Activated CD8-positive, alpha-beta T cell treated with anti-CD3 and anti-CD28 coated beads, Interleukin-2, amount 10 ng/mL, durations not matched to agents 7 days and 5 days (primary cell): Measurements from ENCODE around the gene TERT. TPM values are rescaled to one million over a fixed set of nuclear protein-coding genes. Genes with fewer than 3 reads are reported as not detected.
"Not testable (repeated sequence)": the region's sequence is repeated elsewhere in the genome, so short reads cannot be mapped to it uniquely, and the experiment has no call there.

ENCODE experiments used
- ATAC-seq: fragments of 150-1000 bp; cut with Tn5 transposase; one replicate; pipeline ENCODE4 v1.10.0; 2021; ENCODE audit warnings: moderate library complexity
- CTCF ChIA-PET: fragments of 350-600 bp; sonication (Branson Sonifier 250); formaldehyde crosslinking; loops from one replicate; lab custom pipeline; 2021; ENCODE audit warnings: antibody characterized with exemption; lab: Charles Lee
- POLR2A ChIA-PET: fragments of 350-600 bp; sonication (Branson Sonifier 250); formaldehyde crosslinking; loops from one replicate; lab custom pipeline; 2021; ENCODE audit warnings: antibody characterized with exemption; lab: Charles Lee
- DNase-seq: peaks from one replicate; pipeline ENCODE4 v3.0.0-alpha.2; 2020
- H3K27ac Mint-ChIP-seq: one replicate; pipeline ENCODE4 v1.8.0; 2021; ENCODE audit warnings: mild to moderate bottlenecking, mixed read lengths
- H3K27me3 Mint-ChIP-seq: one replicate; pipeline ENCODE4 v1.8.0; 2021; ENCODE audit warnings: low read depth, mixed read lengths
- H3K36me3 Mint-ChIP-seq: one replicate; pipeline ENCODE4 v1.8.0; 2021; ENCODE audit warnings: low read depth, mixed read lengths
- H3K4me1 Mint-ChIP-seq: one replicate; pipeline ENCODE4 v1.8.0; 2021; ENCODE audit warnings: low read depth, mixed read lengths
- H3K4me3 Mint-ChIP-seq: one replicate; pipeline ENCODE4 v1.8.0; 2021; ENCODE audit warnings: mild to moderate bottlenecking, mixed read lengths
- H3K9me3 Mint-ChIP-seq: one replicate; pipeline ENCODE4 v1.8.0; 2022; ENCODE audit warnings: mixed read lengths; ENCODE audit not compliant: insufficient read depth
- total RNA-seq, 2 experiments: library from RNA; stranded (reverse); gene quantifications; one replicate each; pipeline ENCODE4 v1.2.3, GENCODE V29; 2021

The TERT gene
- total RNA-seq, 2 experiments from 2014 or later: 0.29 to 0.44 TPM

- H3K9me3 Mint-ChIP-seq: peaks cover 1% of the 10 kb centered on the region
- POLR2A ChIA-PET: no interaction called here
- peak overlapping the region; percentile 39 for H3K27ac Mint-ChIP-seq
- no peaks in the 10 kb centered on the region for H3K36me3 Mint-ChIP-seq
- ATAC-seq (no peak), DNase-seq (no peak)
- H3K27me3 Mint-ChIP-seq: peaks cover 25% of the 10 kb centered on the region
- peaks cover 33% of the 10 kb centered on the region for H3K4me1 Mint-ChIP-seq
- no peak overlapping the region for H3K4me3 Mint-ChIP-seq
- CTCF ChIA-PET: no interaction called here
Measured at GRCh38 chr5:1230551-1230950, 64.3 kb downstream of the TERT start.

- no peak for ATAC-seq
- CTCF ChIA-PET: no interaction called here
- H3K36me3 Mint-ChIP-seq: no peaks in the 10 kb centered on the region
- DNase-seq: no peak
- H3K4me1 Mint-ChIP-seq: peaks cover 33% of the 10 kb centered on the region
- H3K9me3 Mint-ChIP-seq: no peaks in the 10 kb centered on the region
- H3K27me3 Mint-ChIP-seq: peaks cover 25% of the 10 kb centered on the region
- H3K4me3 Mint-ChIP-seq: no peak overlapping the region
- H3K27ac Mint-ChIP-seq: no peak overlapping the region
- POLR2A ChIA-PET: interaction anchor here (0.6 to 0.7 kb wide), 2 partner anchors 9 to 175 kb away, joined by 3 read pairs; no protein-coding TSS in a partner anchor
Measured at GRCh38 chr5:1229822-1230221, 65.0 kb downstream of the TERT start.

GRCh38 chr5:1229023-1229422 lies 65.8 kb downstream of the TERT start:
- peak overlapping the region; percentile 47 for H3K27ac Mint-ChIP-seq
- H3K36me3 Mint-ChIP-seq, H3K9me3 Mint-ChIP-seq, CTCF ChIA-PET: not testable (repeated sequence)
- H3K4me3 Mint-ChIP-seq: peak overlapping the region; percentile 29
- peaks cover 33% of the 10 kb centered on the region for H3K4me1 Mint-ChIP-seq
- POLR2A ChIA-PET: interaction anchor here (0.6 to 0.7 kb wide), 2 partner anchors 10 to 175 kb away, joined by 3 read pairs; no protein-coding TSS in a partner anchor
- DNase-seq (peak; percentile 68), ATAC-seq (peak; percentile 70)
- peaks cover 25% of the 10 kb centered on the region for H3K27me3 Mint-ChIP-seq

- no peak for DNase-seq
- H3K4me1 Mint-ChIP-seq: peaks cover 33% of the 10 kb centered on the region
- ChIA-PET CTCF (no interaction called here), POLR2A (no interaction called here)
- no peak overlapping the region for H3K27ac Mint-ChIP-seq
- H3K36me3 Mint-ChIP-seq: no peaks in the 10 kb centered on the region
- no peaks in the 10 kb centered on the region for H3K9me3 Mint-ChIP-seq
- peaks cover 25% of the 10 kb centered on the region for H3K27me3 Mint-ChIP-seq
- ATAC-seq: no peak
- H3K4me3 Mint-ChIP-seq: no peak overlapping the region
Measured at GRCh38 chr5:1228120-1228519, 66.7 kb downstream of the TERT start.

- H3K9me3 Mint-ChIP-seq: no peaks in the 10 kb centered on the region
- peaks cover 25% of the 10 kb centered on the region for H3K27me3 Mint-ChIP-seq
- CTCF ChIA-PET: no interaction called here
Measured at GRCh38 chr5:1227667-1228066, 67.2 kb downstream of the TERT start.

GRCh38 chr5:1226839-1227581 lies 67.9 kb downstream of the TERT start:
- H3K4me3 Mint-ChIP-seq: no peak overlapping the region
- DNase-seq: no peak
- no peak for ATAC-seq
- no peaks in the 10 kb centered on the region for H3K36me3 Mint-ChIP-seq
- H3K27me3 Mint-ChIP-seq: peaks cover 25% of the 10 kb centered on the region
- peaks cover 33% of the 10 kb centered on the region for H3K4me1 Mint-ChIP-seq
- no peak overlapping the region for H3K27ac Mint-ChIP-seq
- ChIA-PET CTCF (no interaction called here), POLR2A (no interaction called here)
- no peaks in the 10 kb centered on the region for H3K9me3 Mint-ChIP-seq

More at GRCh38 chr5:1227667-1228066, 67.2 kb downstream of the TERT start:
- POLR2A ChIA-PET: no interaction called here
- Mint-ChIP-seq H3K27ac (no peak overlapping the region), H3K36me3 (no peaks in the 10 kb centered on the region), H3K4me1 (peaks cover 33% of the 10 kb centered on the region), H3K4me3 (no peak overlapping the region)
- ATAC-seq (no peak), DNase-seq (no peak)

GRCh38 chr5:1226231-1226630 lies 68.6 kb downstream of the TERT start:
- Mint-ChIP-seq H3K27me3 (peaks cover 25% of the 10 kb centered on the region), H3K36me3 (no peaks in the 10 kb centered on the region), H3K4me3 (no peak overlapping the region), H3K9me3 (no peaks in the 10 kb centered on the region), H3K4me1 (peaks cover 33% of the 10 kb centered on the region), H3K27ac (no peak overlapping the region)
- ChIA-PET CTCF (no interaction called here), POLR2A (no interaction called here)
- no peak for ATAC-seq
- no peak for DNase-seq

GRCh38 chr5:1225081-1225480 lies 69.8 kb downstream of the TERT start, which contains the start of gene SLC6A18:
SLC6A18 (plus strand) TSS chr5:1225381; CDS start chr5:1225478, 97 bp downstream.
- DNase-seq (no peak), ATAC-seq (no peak)
- Mint-ChIP-seq H3K4me1 (peaks cover 29% of the 10 kb centered on the region), H3K4me3 (no peak within 1 kb of the TSS), H3K36me3 (no peaks in the 10 kb centered on the region), H3K27me3 (peaks cover 25% of the 10 kb centered on the region), H3K9me3 (no peaks in the 10 kb centered on the region), H3K27ac (no peak within 1 kb of the TSS)
- ChIA-PET CTCF (no interaction called here), POLR2A (no interaction called here)

GRCh38 chr5:1224631-1225030 lies 70.2 kb downstream of the TERT start:
- no peaks in the 10 kb centered on the region for H3K36me3 Mint-ChIP-seq
- peaks cover 22% of the 10 kb centered on the region for H3K27me3 Mint-ChIP-seq
- peaks cover 25% of the 10 kb centered on the region for H3K4me1 Mint-ChIP-seq
- no peak overlapping the region for H3K4me3 Mint-ChIP-seq
- ChIA-PET POLR2A (no interaction called here), CTCF (no interaction called here)
- H3K27ac Mint-ChIP-seq: no peak overlapping the region
- ATAC-seq (no peak), DNase-seq (no peak)
- no peaks in the 10 kb centered on the region for H3K9me3 Mint-ChIP-seq

GRCh38 chr5:1223278-1223670 lies 71.6 kb downstream of the TERT start:
- ATAC-seq: no peak
- peaks cover 19% of the 10 kb centered on the region for H3K27me3 Mint-ChIP-seq
- no peak overlapping the region for H3K27ac Mint-ChIP-seq

GRCh38 chr5:1222621-1223277 lies 72.1 kb downstream of the TERT start:
- ATAC-seq (no peak), DNase-seq (no peak)
- Mint-ChIP-seq H3K4me3 (no peak overlapping the region), H3K27me3 (peaks cover 18% of the 10 kb centered on the region), H3K36me3 (no peaks in the 10 kb centered on the region), H3K27ac (no peak overlapping the region), H3K4me1 (peaks cover 7% of the 10 kb centered on the region), H3K9me3 (no peaks in the 10 kb centered on the region)
- ChIA-PET CTCF (no interaction called here), POLR2A (no interaction called here)

More at GRCh38 chr5:1223278-1223670, 71.6 kb downstream of the TERT start:
- DNase-seq: no peak
- peaks cover 11% of the 10 kb centered on the region for H3K4me1 Mint-ChIP-seq
- no peaks in the 10 kb centered on the region for H3K36me3 Mint-ChIP-seq
- ChIA-PET POLR2A (no interaction called here), CTCF (no interaction called here)
- H3K9me3 Mint-ChIP-seq: no peaks in the 10 kb centered on the region
- no peak overlapping the region for H3K4me3 Mint-ChIP-seq

GRCh38 chr5:1222147-1222546 lies 72.7 kb downstream of the TERT start:
- ChIA-PET POLR2A (no interaction called here), CTCF (no interaction called here)
- ATAC-seq (no peak), DNase-seq (no peak)
- H3K9me3 Mint-ChIP-seq: no peaks in the 10 kb centered on the region
- H3K36me3 Mint-ChIP-seq: no peaks in the 10 kb centered on the region
- H3K27ac Mint-ChIP-seq: no peak overlapping the region
- H3K4me3 Mint-ChIP-seq: no peak overlapping the region
- peaks cover 2% of the 10 kb centered on the region for H3K4me1 Mint-ChIP-seq
- peaks cover 12% of the 10 kb centered on the region for H3K27me3 Mint-ChIP-seq
